ENCODE data around the gene ZER1.
"Not testable (repeated sequence)": the region's sequence is repeated elsewhere in the genome, so short reads cannot be mapped to it uniquely, and the experiment has no call there.

The ZER1 gene

GRCh38 chr9:128786681-128787601 is 15.2 kb upstream of the ZER1 start, which contains the start of gene TBC1D13:
TBC1D13 (plus strand) TSS chr9:128787253; CDS start chr9:128787354, 101 bp downstream.
- DNase-seq = no peak

DNA sequence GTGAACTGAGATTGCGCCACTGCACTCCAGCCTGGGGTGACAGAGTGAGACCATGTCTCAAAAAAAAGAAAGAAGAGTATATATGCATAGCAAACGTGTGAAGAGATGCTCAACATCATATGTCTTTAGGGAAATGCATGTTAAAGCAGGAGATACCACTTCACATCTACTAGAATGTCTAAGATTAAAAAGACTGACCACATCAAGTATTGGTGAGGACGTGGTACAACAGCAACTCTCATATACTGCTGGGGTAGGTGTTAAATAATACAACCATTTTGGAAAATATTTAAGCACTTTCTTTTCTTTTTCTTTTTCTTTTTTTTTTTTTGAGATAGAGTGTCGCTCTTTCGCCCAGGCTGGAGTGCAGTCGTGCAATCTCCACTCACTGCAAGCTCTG is 13.7 kb upstream of the ZER1 start:
- no peak for DNase-seq

GRCh38 chr9:128782669-128783068 is 10.9 kb upstream of the ZER1 start:
- DNase-seq = no peak

DNA sequence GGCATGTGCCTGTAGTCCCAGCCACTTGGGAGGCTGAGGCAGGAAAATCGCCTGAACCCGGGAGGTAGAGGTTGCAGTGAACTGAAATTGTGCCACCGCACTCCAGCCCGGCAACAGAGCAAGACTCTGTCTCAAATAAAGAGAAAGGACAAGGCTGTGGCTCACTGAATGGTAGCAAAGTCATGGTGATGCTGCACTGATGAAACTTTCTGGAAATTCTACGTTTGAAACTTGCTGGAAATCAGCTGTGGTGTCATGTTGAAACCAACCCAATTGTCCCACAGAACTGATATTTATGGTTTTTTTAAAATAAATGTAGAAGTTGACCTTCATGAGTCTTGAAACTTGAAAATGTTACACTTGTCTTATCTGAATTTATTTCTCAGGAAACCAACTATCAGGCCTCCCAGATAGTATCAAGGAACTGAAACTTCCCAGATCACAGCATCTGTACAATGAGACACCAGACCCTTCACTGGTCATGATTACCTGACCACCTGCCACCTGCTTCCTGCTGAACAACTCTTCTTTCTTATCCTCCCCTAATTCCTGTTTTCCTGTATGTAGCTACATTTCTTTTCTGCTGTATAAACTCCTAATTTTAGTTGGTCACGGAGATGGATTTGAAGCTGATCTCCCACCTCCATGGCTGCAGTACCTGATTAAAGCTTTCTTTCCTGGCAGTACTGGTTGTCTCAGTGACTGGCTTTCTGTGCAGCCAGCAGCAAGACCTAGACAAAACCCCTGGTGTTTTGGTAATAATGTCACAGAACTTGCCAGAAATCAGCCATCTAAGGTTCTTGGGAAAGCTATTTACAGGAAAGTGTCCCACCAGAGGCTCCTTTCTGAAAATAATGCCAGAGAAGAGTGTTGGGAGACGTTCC is 9.7 kb upstream of the ZER1 start:
- no peak for DNase-seq

DNA sequence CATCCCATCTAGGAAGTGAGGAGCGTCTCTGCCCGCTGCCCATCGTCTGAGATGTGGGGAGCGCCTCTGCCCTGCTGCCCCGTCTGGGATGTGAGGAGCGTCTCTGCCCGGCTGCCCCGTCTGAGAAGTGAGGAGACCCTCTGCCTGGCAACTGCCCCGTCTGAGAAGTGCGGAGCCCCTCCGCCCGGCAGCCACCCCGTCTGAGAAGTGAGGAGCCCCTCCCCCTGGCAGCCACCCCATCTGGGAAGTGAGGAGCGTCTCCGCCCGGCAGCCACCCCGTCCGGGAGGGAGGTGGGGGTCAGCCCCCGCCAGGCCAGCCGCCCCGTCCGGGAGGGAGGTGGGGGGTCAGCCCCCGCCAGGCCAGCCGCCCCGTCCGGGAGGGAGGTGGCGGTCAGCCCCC is 8.4 kb upstream of the ZER1 start:
- not testable (repeated sequence) for DNase-seq

DNA sequence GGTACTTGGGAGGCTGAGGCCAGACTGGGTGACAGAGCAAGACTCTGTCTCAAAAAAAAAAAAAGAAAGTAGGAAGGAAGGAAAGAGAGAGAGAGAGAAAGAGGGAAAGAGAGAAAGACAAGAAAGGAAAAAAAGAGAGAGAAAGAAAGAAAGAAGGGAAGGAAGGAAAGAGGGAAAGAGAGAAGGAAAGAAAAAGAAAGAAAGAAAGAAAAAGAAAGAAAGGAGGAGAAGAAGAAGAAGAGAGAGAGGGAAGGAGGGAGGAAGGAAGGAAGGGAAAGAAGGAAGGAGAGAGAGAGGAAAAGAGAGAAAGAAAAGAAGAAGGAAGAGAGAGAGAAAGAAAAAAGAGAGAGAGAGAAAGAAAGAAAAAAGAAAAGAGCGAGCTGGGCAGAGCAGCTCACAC is 3.1 kb upstream of the ZER1 start:
- no peak for DNase-seq

DNA sequence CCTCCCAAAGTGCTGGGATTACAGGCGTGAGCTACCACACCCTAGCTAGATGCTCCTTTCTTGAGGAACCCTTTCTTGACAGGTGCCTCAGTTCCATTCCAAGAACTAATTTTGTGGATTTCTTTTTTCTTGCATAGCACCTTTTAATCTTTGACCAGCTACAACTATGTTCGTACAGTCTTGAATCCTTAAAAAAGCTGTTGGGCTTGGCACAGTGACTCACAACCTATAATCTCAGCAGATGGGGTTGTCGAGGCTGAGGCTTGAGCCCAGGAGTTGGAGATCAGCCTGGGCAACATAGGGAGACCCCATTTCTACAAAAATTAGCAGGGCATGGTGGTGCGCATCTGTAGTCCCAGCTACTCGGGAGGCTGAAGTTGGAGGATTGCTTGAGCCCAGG is 1.3 kb upstream of the ZER1 start:
- no peak for DNase-seq

- no peak for DNase-seq
Measured at GRCh38 chr9:128771094-128771721, 519 bp downstream of the ZER1 start.

DNA sequence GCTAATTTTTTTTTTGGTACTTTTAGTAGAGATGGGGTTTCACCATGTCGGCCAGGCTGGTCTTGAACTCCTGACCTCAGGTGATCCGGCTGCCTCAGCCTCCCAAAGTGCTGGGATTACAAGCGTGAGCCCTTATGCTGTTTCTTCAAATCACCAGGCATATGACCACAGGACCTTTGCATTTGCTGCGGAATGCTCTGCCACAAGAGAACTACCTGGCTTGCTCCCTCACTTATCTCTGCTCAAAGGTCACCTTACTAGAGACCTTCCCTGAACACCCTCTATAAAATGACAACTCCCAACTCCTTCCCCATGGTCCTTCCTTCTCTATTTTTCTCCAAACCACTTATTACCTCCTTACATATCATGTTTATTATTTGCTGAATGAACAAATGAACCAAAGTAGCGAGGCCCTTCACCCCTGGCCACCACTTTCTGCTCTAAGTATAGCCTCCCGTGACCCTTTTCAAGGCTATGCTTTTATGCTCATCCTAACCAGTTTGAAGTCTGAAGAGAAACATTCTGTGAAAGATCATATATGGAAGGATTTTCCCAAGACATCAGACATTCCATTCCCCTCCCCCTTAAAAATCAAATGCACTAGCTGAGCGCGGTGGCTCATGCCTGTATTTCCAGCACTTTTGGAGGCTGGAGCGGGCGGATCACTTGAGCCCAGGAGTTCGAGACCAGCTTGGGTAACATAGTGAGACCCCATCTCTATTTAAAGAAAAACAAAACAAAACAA is 1.3 kb downstream of the ZER1 start:
- no peak for DNase-seq

GRCh38 chr9:128768606-128769005 is 3.1 kb downstream of the ZER1 start:
- DNase-seq = no peak

DNA sequence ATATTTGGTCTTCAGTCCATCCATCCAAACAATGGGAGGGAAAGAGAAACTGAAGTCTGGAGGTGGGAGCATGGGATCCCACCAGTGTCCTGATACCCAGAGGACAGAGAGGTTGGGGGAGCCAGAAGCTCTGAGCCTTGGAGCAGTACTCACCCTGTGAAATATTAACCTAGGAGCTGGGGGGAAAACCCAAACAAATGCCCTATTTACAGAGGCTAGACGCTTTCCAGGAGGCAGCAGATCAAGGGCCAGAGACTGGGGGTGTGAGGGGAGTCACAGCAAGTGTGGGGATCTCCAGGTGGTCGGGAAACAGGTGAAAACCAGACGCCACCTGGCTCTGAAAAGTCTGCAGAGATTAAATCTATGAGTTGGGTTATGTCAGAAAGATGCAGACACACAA is 6.2 kb downstream of the ZER1 start:
- no peak for DNase-seq

GRCh38 chr9:128764361-128764760 is 7.4 kb downstream of the ZER1 start:
- DNase-seq = no peak

DNA sequence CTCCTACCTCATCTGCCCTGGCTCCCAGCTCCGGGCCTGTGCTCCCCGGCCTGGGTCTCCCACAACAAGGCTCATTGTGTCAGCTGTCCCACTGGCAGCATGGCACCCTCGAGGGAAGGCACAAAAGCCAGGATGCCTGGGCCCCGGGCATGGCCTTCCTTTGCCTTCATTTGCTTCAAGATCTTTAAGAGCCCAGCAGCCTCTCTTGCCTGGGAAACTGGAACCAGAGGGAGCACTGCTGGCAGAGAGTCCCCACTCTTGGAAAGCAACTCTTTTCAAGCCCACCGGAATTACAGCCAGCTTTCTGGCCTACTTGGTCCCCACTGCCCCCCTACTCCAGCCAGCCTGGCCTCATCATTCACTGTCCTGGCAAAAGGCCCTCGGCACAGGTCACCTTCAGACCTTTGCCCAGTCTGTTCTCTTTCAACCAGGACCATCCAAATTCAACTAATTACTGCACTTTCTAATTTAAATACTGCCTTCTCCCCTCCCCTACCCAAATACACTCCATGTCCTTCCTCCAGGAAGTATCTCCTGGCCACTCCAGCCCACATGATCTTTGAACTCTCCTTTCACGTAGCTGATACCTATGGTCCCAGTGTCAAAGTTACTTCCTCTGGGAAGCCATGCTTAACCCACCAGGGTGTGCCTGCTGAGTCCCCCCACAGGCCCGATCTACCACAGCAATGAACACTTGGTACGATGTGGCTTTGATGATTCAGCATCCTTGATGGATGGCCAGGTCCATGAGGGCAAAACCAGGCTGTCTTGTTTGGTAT is 8.9 kb downstream of the ZER1 start:
- DNase-seq = no peak

DNA sequence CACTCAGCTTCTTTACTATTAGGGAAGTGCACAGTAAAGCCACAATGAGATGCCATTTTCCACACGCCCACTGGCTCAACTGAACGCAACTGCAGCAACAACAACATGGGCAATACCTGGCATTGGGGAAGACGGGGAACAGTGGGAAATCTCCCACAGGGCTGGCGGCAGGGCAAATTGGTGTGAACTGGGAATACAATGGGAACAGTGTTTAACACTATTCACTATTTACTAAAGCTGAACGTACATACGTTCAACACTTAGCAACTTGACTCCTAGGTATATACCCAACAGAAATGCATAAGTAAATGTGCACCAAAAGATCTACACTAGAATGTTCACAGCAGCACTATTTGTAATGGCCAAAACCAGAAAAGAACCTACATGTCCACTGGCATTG is 14.1 kb downstream of the ZER1 start:
- DNase-seq = no peak

DNA sequence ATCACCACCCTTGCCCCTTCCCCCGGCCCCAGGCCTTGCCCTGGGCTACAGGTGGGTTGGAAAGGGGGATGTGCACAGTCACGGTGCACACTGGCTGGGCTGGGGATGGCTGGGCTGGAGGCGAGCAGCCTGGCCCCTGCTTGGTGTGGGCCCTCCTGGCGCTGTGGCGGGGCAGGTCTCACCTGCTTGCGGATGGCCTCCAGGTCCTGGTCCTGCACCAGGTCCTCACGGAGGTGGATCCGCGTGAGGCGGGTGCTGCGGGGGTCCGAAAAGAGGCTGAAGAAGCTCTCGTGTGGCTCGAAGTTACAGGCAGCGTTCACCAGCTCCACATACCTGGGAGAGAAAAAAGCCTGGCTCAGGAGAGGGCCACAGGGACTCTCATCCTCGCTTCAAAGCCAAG is 18.1 kb downstream of the ZER1 start:
- DNase-seq = no peak

- no peak for DNase-seq
Measured at GRCh38 chr9:128750926-128751595, 20.7 kb downstream of the ZER1 start.

GRCh38 chr9:128747241-128747640 is 24.5 kb downstream of the ZER1 start:
- DNase-seq = no peak

DNA sequence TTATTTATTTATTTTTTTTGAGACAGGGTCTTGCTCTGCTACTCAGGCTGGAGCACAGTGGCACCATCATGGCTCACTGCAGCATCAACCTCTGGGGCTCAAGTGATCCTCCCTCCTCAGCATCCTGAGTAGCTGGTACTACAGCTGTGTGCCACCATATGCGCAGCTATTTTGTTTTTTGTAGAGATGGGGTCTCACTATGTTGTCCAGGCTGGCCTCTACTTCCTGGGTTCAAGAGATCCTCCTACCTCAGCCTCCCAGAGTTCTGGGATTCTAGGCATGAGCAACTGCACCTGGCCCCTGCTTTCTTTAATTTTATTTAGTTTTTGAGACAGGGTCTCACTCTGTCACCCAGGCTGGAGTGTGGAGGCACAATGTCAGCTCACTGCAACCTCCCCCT is 28.3 kb downstream of the ZER1 start:
- DNase-seq = no peak

DNA sequence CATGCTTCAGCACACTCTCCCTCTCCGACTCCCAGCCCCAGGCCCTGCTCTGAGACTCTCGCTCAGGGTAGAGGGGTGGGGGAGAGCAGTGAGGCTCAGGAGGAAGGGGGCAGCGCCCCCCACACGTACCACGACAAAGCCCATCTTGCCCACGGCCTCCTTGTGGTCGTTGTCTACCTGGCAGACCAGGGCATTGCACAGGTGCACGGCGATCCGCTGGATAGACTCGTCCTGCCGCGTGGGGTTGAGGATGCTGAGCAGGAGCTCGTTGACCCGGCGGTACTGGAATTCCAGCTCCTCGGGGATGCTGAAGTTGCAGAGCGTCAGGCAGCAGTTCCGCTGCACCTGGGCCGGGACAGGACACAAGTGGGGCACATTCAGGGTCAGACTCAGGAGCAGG is 29.3 kb downstream of the ZER1 start:
- DNase-seq = no peak

DNA sequence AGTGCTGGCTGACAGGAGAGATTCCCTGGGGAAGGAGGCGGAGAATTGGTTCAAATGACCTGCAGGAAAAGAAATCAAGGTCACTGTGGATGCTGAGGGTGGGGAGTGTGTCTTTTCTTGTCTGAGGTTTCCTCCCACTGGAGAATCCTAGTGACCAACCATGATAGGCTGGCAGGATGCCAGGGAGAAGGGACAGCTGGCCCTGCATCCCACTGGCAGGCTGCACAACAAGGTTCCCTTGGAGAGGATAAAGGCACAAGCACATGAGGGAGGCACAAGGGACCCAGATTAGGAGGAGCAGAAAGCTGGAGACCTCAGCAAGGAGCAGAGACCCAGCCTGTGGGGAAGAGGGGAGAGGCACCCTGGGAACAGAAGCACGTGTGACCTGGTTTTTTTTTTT is 36.4 kb downstream of the ZER1 start:
- DNase-seq = no peak

DNA sequence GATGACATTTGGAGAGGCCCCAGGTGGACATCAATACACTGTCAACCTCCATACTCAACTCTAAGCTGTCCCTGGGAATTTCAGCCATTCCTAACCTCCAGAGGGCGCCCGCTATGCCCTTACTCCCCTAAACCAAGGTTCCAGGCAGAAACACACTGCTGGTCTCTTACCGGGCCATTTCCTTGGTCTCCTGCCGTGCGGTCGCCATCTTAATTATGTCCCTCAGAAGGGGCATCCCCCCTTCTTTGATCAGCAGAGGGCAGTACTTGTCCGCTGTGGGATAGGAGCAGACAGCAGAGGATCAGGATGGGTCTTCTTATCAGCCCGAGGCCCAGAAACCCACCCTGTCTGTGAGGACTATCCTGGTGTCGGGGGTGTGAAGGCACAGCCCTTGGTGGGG is 38.5 kb downstream of the ZER1 start:
- DNase-seq = no peak

Measured in cortex of kidney (tissue), 1 donor.